OCI-LY7 (cell line): ENCODE measurements around the gene RBM26. TPM values are rescaled to one million over a fixed set of nuclear protein-coding genes. Genes with fewer than 3 reads are reported as not detected.

Source experiments
- BruUV-seq: library from RNA; stranded (reverse); fragments of 400-500 nt; replicated peaks from 2 replicates; lab custom pipeline; 2021; lab: Mats Ljungman, UMichigan
- CTCF ChIA-PET: fragments of 300-600 bp; sonication (Branson Sonifier 250); formaldehyde crosslinking; loops from one replicate; lab custom pipeline; 2022; ENCODE audit warnings: antibody characterized with exemption; ENCODE audit not compliant: unreplicated experiment; lab: Charles Lee
- POLR2A ChIA-PET: fragments of 300-600 bp; sonication (Branson Sonifier 250); formaldehyde crosslinking; loops from one replicate; lab custom pipeline; 2022; ENCODE audit warnings: antibody characterized with exemption; lab: Charles Lee
- DNase-seq: peaks from one replicate; pipeline ENCODE4 v3.0.0-alpha.2; 2015; ENCODE audit warnings: low spot score
- H2AFZ ChIP-seq: fragments of 200-600 bp; sonication (generic), shearing (Covaris generic); 2 replicates; pipeline ENCODE4 v1.6.1; 2014; ENCODE audit warnings: mild to moderate bottlenecking, antibody characterized with exemption, low read length, moderate library complexity
- H3K27ac ChIP-seq: fragments of 200-600 bp; sonication (generic); 2 replicates; pipeline ENCODE4 v1.5.1; 2014; ENCODE audit warnings: mixed run types, low read depth, mild to moderate bottlenecking, moderate library complexity, low read length, inconsistent platforms; ENCODE audit not compliant: poor library complexity, severe bottlenecking
- H3K36me3 ChIP-seq: fragments of 200-600 bp; sonication (generic); 2 replicates; pipeline ENCODE4 v1.6.1; 2014; ENCODE audit warnings: mild to moderate bottlenecking, antibody characterized with exemption, low read length, moderate library complexity, mixed read lengths; ENCODE audit not compliant: insufficient read depth
- H3K4me1 ChIP-seq: fragments of 200-600 bp; sonication (generic); 2 replicates; pipeline ENCODE4 v1.5.1; 2014; ENCODE audit warnings: mild to moderate bottlenecking, low read length; ENCODE audit not compliant: insufficient read depth, poor library complexity, severe bottlenecking
- H3K4me2 ChIP-seq: fragments of 200-600 bp; sonication (generic); 2 replicates; pipeline ENCODE4 v1.6.1; 2014; ENCODE audit warnings: mild to moderate bottlenecking, low read length
- H3K4me3 ChIP-seq: fragments of 200-600 bp; sonication (generic); 2 replicates; pipeline ENCODE4 v1.5.1; 2014; ENCODE audit warnings: mild to moderate bottlenecking, low read depth, low read length; ENCODE audit not compliant: poor library complexity, severe bottlenecking
- H3K79me2 ChIP-seq: fragments of 200-600 bp; sonication (generic); 2 replicates; pipeline ENCODE4 v1.6.1; 2016; ENCODE audit warnings: low read depth, mild to moderate bottlenecking, low read length, moderate library complexity, mixed read lengths; ENCODE audit not compliant: insufficient read depth
- H3K9me2 ChIP-seq: fragments of 200-600 bp; sonication (generic); 2 replicates; pipeline ENCODE4 v1.6.1; 2016; ENCODE audit warnings: mild to moderate bottlenecking, low read length, mixed read lengths; ENCODE audit not compliant: insufficient read depth
- H3K9me3 ChIP-seq: fragments of 200-600 bp; sonication (generic); 2 replicates; pipeline ENCODE4 v1.6.1; 2014; ENCODE audit warnings: mild to moderate bottlenecking, mixed run types, low read length, mixed read lengths
- H4K20me1 ChIP-seq: fragments of 200-600 bp; sonication (generic); 2 replicates; pipeline ENCODE4 v1.6.1; 2014; ENCODE audit warnings: mild to moderate bottlenecking, antibody characterized with exemption, low read length, moderate library complexity, mixed read lengths; ENCODE audit not compliant: insufficient read depth
- EZH2phosphoT487 ChIP-seq: fragments of 200-600 bp; sonication (generic); IDR thresholded peaks from 2 replicates; pipeline ENCODE4 v1.6.1; 2018; ENCODE audit warnings: low read depth, borderline replicate concordance, mild to moderate bottlenecking, mixed run types, antibody characterized with exemption, low read length, moderate library complexity, mixed read lengths
- intact Hi-C: fragments of 100-400 bp; cut with micrococcal nuclease; formaldehyde crosslinking; loops from one replicate; pipeline ENCODE4 v1.10.0; 2022; ENCODE audit not compliant: unreplicated experiment
- total RNA-seq, 2 experiments: library from RNA; depleted of rRNA in 1 of 2; stranded (reverse); fragments of >200 nt in 1 of 2; shearing (Covaris generic) in 1 of 2; gene quantifications; 2 replicates each; pipeline ENCODE4 v1.2.3, GENCODE V29; 2014 to 2022
- TF ChIP-seq, protein P1 (sequence below): fragments of 200-600 bp; sonication (generic); conservative IDR thresholded peaks from 2 replicates; pipeline ENCODE4 v1.5.1; 2014; ENCODE audit warnings: mild to moderate bottlenecking, antibody characterized with exemption, low read length, moderate library complexity, mixed read lengths

The RBM26 gene
- total RNA-seq, 2 experiments from 2014 or later: 44.1 to 85.2 TPM

DNA sequence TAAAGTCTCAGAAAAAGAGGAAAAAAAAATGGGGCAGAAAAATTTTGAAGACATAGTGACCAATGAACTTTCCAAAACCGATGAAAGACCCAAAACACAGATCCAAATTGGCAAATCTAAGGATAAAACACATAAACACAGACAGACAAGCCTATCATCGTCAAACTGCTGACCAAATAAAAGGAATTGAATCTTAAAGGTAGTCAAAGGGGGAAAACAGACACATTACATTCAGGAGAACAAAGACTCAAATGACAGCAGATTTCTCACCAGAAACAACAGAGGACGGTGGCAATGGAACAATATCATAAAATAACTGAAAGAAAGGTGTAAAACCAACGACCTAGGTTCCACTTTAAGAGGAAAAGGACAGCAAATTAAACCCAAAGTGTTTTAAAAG, 10.2 kb downstream of the RBM26 start:
- CTCF ChIA-PET: no interaction called here
- no peak overlapping the region for H3K27ac ChIP-seq
- H3K79me2 ChIP-seq: peaks cover 98% of the 10 kb centered on the region
- peaks cover 90% of the 10 kb centered on the region for H3K36me3 ChIP-seq
- no peak overlapping the region for H2AFZ ChIP-seq
- no peak overlapping the region for H3K4me2 ChIP-seq
- POLR2A ChIA-PET: interaction anchor here (0.9 to 1.2 kb wide), 2 partner anchors 10 to 16 kb away, joined by 4 read pairs; partner anchors contain the start of gene RBM26
- intact Hi-C loops: no loop called here
- peaks cover 41% of the 10 kb centered on the region for H4K20me1 ChIP-seq
- TF ChIP-seq, protein P1, sequence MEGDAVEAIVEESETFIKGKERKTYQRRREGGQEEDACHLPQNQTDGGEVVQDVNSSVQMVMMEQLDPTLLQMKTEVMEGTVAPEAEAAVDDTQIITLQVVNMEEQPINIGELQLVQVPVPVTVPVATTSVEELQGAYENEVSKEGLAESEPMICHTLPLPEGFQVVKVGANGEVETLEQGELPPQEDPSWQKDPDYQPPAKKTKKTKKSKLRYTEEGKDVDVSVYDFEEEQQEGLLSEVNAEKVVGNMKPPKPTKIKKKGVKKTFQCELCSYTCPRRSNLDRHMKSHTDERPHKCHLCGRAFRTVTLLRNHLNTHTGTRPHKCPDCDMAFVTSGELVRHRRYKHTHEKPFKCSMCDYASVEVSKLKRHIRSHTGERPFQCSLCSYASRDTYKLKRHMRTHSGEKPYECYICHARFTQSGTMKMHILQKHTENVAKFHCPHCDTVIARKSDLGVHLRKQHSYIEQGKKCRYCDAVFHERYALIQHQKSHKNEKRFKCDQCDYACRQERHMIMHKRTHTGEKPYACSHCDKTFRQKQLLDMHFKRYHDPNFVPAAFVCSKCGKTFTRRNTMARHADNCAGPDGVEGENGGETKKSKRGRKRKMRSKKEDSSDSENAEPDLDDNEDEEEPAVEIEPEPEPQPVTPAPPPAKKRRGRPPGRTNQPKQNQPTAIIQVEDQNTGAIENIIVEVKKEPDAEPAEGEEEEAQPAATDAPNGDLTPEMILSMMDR: no peak
- H3K4me3 ChIP-seq: no peak overlapping the region
- DNase-seq: no peak
- peaks cover 27% of the 10 kb centered on the region for H3K9me3 ChIP-seq
- peaks cover 32% of the 10 kb centered on the region for H3K4me1 ChIP-seq
- no peaks in the 10 kb centered on the region for H3K9me2 ChIP-seq
- BruUV-seq: no TSS peak

DNA sequence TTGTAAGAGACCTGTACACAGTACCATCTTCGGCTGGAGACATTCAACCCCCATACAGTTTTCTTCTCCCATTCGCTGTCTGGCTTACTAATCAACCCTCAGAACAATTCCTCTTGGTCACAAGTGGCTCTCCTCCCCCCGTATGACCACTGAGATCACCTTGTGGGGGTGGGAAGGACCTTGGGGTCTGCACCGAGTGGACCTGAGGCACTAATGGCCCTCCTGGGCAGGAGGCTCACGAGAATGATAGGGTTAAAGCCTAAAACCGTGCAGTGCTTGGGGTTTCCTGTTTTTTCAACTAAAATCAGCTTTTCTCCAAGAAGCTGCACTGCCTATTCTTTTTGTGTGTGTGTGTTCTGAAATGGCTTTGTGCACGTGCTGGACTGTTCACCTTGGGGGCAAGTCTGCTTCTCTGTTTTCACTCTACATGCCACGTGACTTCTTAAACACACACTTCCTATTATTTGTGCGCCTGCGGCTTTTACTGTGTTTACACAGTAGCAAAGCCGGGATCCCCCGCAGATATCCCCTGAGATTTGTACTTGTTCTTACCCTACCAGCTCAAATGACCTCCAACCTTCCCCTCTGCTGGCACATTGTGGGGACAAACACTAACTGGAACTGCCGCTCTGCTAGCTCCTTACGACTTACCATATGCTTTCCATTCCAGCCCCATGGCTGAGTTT, 12.3 kb downstream of the RBM26 start:
- Histone ChIP-seq H3K4me1 (peaks cover 47% of the 10 kb centered on the region), H2AFZ (no peak overlapping the region), H3K79me2 (peaks cover 98% of the 10 kb centered on the region), H3K9me3 (peaks cover 27% of the 10 kb centered on the region), H3K4me3 (peak overlapping the region; percentile 45), H4K20me1 (peaks cover 46% of the 10 kb centered on the region), H3K4me2 (peak overlapping the region; percentile 75), H3K36me3 (peaks cover 88% of the 10 kb centered on the region), H3K9me2 (no peaks in the 10 kb centered on the region), H3K27ac (peak overlapping the region; percentile 67)
- POLR2A ChIA-PET: interaction anchor here (0.6 to 1.9 kb wide), 3 partner anchors 8 to 16 kb away, joined by 4 to 5 read pairs (median 5); no protein-coding TSS in a partner anchor
- intact Hi-C loops: no loop called here
- BruUV-seq: no TSS peak
- peak; percentile 72 for DNase-seq
- CTCF ChIA-PET: no interaction called here
- TF ChIP-seq, protein P1: no peak
- TF ChIP-seq EZH2phosphoT487: no peak

DNA sequence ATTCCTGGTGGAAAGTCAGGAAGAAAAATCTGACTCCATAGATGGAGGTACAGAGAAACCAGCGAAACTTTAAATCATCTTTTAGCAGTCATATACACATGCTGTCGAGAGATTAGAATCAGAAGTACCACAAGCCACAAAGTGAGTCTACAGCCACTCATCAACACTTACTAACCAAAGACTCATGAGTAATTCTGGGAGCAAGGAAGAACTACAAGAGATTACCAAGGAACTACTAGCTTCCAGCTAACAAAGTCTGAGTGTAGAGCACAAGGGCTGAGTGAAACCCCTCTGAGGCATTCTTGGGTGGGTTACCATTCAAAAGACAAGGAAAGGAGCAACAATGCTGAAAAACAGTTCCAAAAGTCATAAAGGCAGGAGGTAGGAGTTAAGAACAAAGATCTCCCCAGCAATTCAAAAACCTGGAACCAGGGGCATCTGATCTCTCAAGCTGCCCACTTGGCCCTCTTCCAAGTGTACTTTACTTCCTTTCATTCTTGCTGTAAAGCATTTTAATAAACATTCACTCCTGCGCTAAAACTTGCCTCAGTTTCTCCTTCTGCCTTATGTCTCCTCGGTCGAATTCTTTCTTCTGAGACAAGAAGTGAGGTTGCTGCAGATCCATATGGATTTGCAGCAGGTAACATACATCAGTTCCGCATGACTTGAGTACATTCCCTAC, 13.0 kb downstream of the RBM26 start:
- Histone ChIP-seq H3K36me3 (peaks cover 87% of the 10 kb centered on the region), H3K27ac (peak overlapping the region; percentile 67), H3K79me2 (peaks cover 98% of the 10 kb centered on the region), H4K20me1 (peaks cover 46% of the 10 kb centered on the region), H3K9me2 (no peaks in the 10 kb centered on the region), H3K4me2 (peak overlapping the region; percentile 75), H3K9me3 (peaks cover 27% of the 10 kb centered on the region), H3K4me3 (no peak overlapping the region), H3K4me1 (peaks cover 47% of the 10 kb centered on the region), H2AFZ (no peak overlapping the region)
- intact Hi-C loops: no loop called here
- BruUV-seq: no TSS peak
- ChIA-PET CTCF (no interaction called here), POLR2A (interaction anchor here (1.5 to 1.9 kb wide), 2 partner anchors 15 to 60 kb away, joined by 3 to 4 read pairs; no protein-coding TSS in a partner anchor)
- no peak for DNase-seq
- no peak for TF ChIP-seq EZH2phosphoT487
- TF ChIP-seq, protein P1: no peak
